Central memory CD8-positive, alpha-beta T cell (primary cell): ENCODE results near the gene SF3B5.
"Not testable (repeated sequence)": the region's sequence is repeated elsewhere in the genome, so short reads cannot be mapped to it uniquely, and the experiment has no call there.

Experiments
- ATAC-seq: fragments of 150-1000 bp; cut with Tn5 transposase; replicated peaks from 2 replicates; pipeline ENCODE4 v1.10.0; 2022; ENCODE audit warnings: mild to moderate bottlenecking, moderate FRiP score, moderate number of reproducible peaks; ENCODE audit not compliant: poor library complexity, severe bottlenecking; ENCODE audit errors: extremely low read depth
- DNase-seq, 2 donors: peaks; one replicate each; pipeline ENCODE4 v3.0.0; 2021; ENCODE audit warnings: low spot score in 2 of 2
- H3K27ac Mint-ChIP-seq: one replicate; pipeline ENCODE4 v1.8.0; 2022; ENCODE audit warnings: low read depth, mild to moderate bottlenecking, moderate library complexity, mixed read lengths
- H3K27me3 Mint-ChIP-seq: one replicate; pipeline ENCODE4 v1.8.0; 2022; ENCODE audit warnings: mixed read lengths
- H3K36me3 Mint-ChIP-seq: one replicate; pipeline ENCODE4 v1.8.0; 2022; ENCODE audit warnings: mild to moderate bottlenecking, moderate library complexity, mixed read lengths; ENCODE audit not compliant: insufficient read depth
- H3K4me1 Mint-ChIP-seq: one replicate; pipeline ENCODE4 v1.8.0; 2022; ENCODE audit warnings: mixed read lengths
- H3K4me3 Mint-ChIP-seq: one replicate; pipeline ENCODE4 v1.8.0; 2022; ENCODE audit warnings: mild to moderate bottlenecking, moderate library complexity, mixed read lengths
- H3K9me3 Mint-ChIP-seq: one replicate; pipeline ENCODE4 v1.8.0; 2022; ENCODE audit warnings: mixed read lengths

SF3B5 gene

DNA sequence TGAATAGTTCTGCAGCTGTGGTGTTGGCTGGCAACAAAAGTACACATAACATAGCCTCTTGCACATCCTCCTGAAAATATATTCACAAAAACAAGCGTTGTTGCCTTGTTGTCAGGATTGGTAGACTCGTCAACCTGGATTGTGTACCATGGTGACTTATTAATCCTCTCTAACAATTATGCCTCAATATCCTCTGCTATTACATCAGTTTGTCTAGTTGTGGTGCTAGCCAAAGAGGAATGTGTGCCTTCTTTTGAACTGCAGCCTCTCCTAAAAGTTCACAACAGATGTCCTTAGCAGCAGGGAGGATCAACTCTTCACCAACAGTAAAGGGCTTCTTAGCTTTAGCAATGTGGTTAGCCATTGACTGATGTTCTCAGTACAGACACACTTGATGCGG, 3.6 kb upstream of the SF3B5 start:
- DNase-seq, result no peak
- Mint-ChIP-seq H3K27ac (no peak overlapping the region), H3K4me3 (no peak overlapping the region), H3K36me3 (peaks cover 18% of the 10 kb centered on the region), H3K9me3 (no peaks in the 10 kb centered on the region), H3K27me3 (no peaks in the 10 kb centered on the region), H3K4me1 (peaks cover 24% of the 10 kb centered on the region)
- no peak for ATAC-seq

DNA sequence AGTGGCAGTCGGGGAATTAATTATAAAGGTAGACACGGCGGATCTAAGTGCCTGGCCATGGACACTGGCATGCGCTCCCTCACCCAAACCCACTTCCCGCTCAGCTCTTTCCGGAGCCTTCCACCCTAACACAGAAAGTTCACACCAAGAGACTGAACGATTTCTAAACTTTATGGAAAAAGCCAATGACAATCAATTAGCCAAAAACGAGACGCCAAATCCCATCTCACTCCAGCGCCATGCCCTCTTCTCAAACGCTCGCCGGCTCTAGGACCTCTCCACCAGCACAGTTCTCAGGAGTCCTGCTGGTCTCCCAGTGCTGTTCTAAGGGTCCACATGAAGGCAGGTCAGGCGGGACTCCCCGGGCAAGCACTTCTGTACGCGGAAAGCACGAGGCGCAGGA, 641 bp downstream of the SF3B5 start:
- Mint-ChIP-seq H3K4me1 (peaks cover 28% of the 10 kb centered on the region), H3K27me3 (no peaks in the 10 kb centered on the region), H3K4me3 (peak overlapping the region; percentile 96), H3K36me3 (peaks cover 23% of the 10 kb centered on the region), H3K9me3 (no peaks in the 10 kb centered on the region), H3K27ac (peak overlapping the region; percentile 97)
- ATAC-seq (no peak), DNase-seq (no peak)

DNA sequence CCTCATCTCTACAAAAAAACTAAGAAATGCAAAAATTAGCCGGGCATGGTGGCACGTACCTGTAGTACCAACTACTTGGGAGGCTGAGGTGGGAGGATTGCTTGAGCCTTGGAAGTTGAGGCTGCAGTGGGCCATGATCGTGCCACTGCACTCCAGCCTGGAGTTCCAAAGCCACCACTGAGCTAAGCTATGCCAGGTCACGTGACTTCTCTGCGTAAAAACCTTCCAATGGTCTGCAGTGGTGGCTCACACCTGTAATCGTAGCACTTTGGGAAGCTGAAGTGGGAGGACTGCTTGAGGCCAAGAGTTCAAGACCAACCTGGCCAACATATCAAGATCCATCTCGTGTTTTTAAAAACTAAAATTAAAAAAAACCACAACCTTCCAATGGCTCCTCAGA, 1.7 kb downstream of the SF3B5 start:
- Mint-ChIP-seq H3K27me3 (no peaks in the 10 kb centered on the region), H3K4me3 (peak overlapping the region; percentile 96), H3K27ac (no peak overlapping the region), H3K9me3 (no peaks in the 10 kb centered on the region), H3K4me1 (peaks cover 28% of the 10 kb centered on the region), H3K36me3 (peaks cover 23% of the 10 kb centered on the region)
- DNase-seq (no peak), ATAC-seq (no peak)

DNA sequence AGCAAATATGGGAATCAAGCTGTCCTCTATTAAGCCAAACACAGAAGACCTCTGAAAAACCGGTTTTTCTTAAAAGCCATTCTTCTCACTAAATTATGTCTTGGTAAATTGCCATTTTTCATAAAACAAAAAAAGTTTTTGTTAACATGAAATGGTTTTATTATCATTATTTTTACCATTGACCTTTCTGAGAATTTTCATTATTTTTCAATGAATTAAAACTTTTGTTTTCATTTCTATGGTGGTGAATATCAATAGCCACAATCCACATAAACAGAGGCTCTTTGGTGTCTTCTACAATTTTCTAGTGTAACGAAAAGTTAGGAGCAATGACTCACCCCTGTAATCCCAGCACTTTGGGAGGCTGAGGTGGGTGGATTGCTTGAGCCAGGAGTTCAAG, 2.1 kb downstream of the SF3B5 start:
- peak overlapping the region; percentile 96 for H3K4me3 Mint-ChIP-seq
- no peak overlapping the region for H3K27ac Mint-ChIP-seq
- no peak for ATAC-seq
- H3K27me3 Mint-ChIP-seq, result no peaks in the 10 kb centered on the region
- H3K9me3 Mint-ChIP-seq, result no peaks in the 10 kb centered on the region
- no peak for DNase-seq
- H3K36me3 Mint-ChIP-seq, result peaks cover 23% of the 10 kb centered on the region
- peaks cover 28% of the 10 kb centered on the region for H3K4me1 Mint-ChIP-seq

DNA sequence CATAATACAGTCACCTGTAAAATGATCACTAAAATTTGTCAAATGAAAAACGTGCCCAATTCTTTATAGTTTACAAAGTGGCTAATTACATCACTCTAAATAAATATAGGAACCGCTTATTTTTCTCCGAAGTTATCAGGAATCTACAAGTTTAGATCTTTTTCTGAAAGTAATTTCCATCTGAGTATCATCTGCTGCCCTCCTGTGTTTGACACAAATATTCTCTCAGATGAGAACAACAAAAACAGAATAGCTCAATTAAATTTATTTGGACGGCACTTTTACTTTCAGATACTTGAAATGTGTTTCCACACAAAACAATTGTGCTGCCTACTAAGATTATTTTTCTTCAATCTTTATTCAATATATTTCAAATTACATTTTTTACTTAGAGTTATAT, 5.0 kb downstream of the SF3B5 start:
- Mint-ChIP-seq H3K27me3 (no peaks in the 10 kb centered on the region), H3K4me1 (peaks cover 17% of the 10 kb centered on the region), H3K36me3 (peaks cover 16% of the 10 kb centered on the region), H3K4me3 (no peak overlapping the region), H3K27ac (no peak overlapping the region), H3K9me3 (no peaks in the 10 kb centered on the region)
- ATAC-seq (no peak), DNase-seq (no peak)

DNA sequence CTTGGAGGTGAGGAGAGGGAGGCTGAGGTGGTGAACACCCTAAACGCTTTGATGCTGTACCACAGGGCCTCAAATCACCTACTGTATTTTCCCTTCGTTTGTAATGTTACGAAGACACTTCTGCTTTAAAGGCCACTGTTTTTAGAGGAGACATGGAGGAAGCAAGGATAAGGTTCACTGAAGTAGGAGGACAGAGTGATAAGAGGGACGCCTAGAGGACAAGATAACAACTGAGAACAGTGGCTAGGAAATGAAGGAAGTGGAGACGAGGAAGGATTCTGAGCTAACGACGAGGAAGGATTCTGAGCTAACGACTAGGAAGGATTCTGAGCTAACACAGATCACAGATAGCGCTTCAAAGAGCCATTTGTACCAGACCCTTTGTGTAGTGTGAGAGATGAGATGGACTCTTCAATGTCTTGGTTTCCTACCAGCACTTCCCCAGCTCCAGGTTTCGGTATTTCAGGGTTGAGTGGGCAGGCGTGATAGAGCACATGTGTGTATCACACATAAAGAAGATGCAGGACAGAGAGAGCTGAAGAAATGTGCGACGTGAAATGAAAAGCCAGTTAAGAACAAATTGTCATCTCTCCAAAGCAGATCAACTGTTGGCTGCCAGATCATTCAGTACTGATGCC, 7.5 kb downstream of the SF3B5 start:
- H3K4me3 Mint-ChIP-seq, result no peak overlapping the region
- H3K36me3 Mint-ChIP-seq, result peaks cover 4% of the 10 kb centered on the region
- no peak for ATAC-seq
- no peak for DNase-seq
- no peaks in the 10 kb centered on the region for H3K4me1 Mint-ChIP-seq
- H3K27me3 Mint-ChIP-seq, result no peaks in the 10 kb centered on the region
- H3K27ac Mint-ChIP-seq, result no peak overlapping the region
- no peaks in the 10 kb centered on the region for H3K9me3 Mint-ChIP-seq

DNA sequence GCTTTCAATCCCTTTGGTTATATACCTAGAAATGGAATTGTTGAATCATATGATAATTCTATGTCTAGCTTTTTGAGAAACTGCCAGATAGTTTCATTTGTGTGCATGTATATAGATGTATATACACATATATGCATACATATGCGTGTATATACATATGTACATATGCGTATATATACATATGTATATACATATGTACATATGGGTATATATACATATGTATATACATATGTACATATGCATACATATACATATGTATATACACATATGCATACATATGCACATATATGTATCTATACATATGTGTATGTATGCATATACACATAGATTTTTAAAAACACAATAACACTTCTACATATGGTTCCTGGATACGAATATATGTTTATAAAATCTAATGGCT, 8.4 kb downstream of the SF3B5 start:
- Mint-ChIP-seq H3K9me3 (no peaks in the 10 kb centered on the region), H3K4me1 (no peaks in the 10 kb centered on the region), H3K36me3 (peaks cover 4% of the 10 kb centered on the region), H3K27me3 (no peaks in the 10 kb centered on the region), H3K27ac (no peak overlapping the region), H3K4me3 (no peak overlapping the region)
- DNase-seq (no peak), ATAC-seq (no peak)

DNA sequence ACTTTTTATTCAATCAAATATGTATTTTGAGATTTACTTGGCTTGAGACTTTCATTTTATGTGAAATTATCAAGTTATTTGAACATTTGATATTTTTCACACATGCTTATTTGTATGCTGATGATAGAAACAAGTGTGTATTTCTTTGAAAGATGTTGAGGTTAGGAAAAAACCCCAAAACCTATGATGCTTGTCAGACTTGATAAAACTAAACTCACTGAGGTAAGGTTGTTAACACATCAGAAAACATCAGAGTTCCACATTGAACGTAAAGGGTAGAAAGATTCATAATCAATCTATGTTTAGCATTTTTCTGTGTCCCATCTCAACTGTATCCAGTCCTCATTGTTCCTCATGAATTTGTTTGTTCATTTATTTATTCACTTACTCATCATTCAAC, 12.2 kb downstream of the SF3B5 start:
- no peak for DNase-seq
- H3K36me3 Mint-ChIP-seq, result no peaks in the 10 kb centered on the region
- no peak overlapping the region for H3K4me3 Mint-ChIP-seq
- no peak overlapping the region for H3K27ac Mint-ChIP-seq
- no peaks in the 10 kb centered on the region for H3K9me3 Mint-ChIP-seq
- H3K27me3 Mint-ChIP-seq, result no peaks in the 10 kb centered on the region
- H3K4me1 Mint-ChIP-seq, result no peaks in the 10 kb centered on the region
- no peak for ATAC-seq

DNA sequence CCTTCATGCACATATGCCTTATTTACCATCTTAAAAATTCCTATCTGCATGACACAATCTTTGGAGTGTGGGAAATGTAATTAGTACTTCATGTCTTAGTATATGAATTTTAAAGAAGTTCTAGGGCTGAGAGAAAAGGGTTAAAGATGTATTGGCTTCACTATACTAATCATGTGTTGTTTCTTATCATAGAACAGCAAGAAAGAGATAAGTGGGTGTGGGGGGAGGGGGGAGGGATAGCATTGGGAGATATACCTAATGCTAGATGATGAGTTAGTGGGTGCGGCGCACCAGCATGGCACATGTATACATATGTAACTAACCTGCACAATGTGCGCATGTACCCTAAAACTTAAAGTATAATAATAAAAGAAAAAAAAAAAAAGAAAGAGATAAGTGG, 13.0 kb downstream of the SF3B5 start:
- DNase-seq, H3K4me1 Mint-ChIP-seq, ATAC-seq, H3K36me3 Mint-ChIP-seq, H3K4me3 Mint-ChIP-seq, H3K27ac Mint-ChIP-seq, H3K9me3 Mint-ChIP-seq, H3K27me3 Mint-ChIP-seq: not testable (repeated sequence)

DNA sequence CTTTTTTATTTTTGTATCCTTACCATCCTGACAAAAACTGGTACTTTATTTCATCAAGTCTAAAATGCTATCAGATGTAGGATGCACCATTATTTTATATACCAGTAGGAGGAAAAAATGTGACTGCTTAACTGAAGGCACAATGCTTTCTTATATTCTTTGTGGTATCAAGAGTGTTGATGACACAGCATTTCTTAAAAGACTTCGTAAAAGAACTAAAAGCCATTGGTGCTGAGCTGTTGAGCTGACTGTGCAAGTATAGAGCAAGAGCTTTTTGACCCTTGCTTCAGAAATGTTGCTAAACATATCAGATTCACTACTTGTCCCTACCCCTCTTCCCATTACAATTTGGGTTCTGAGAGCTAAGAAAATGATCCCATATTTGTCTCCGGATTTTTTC, 17.5 kb downstream of the SF3B5 start:
- H3K4me3 Mint-ChIP-seq, result no peak overlapping the region
- ATAC-seq (no peak), DNase-seq (no peak)
- H3K36me3 Mint-ChIP-seq, result no peaks in the 10 kb centered on the region
- no peaks in the 10 kb centered on the region for H3K9me3 Mint-ChIP-seq
- no peaks in the 10 kb centered on the region for H3K4me1 Mint-ChIP-seq
- H3K27me3 Mint-ChIP-seq, result no peaks in the 10 kb centered on the region
- H3K27ac Mint-ChIP-seq, result no peak overlapping the region

DNA sequence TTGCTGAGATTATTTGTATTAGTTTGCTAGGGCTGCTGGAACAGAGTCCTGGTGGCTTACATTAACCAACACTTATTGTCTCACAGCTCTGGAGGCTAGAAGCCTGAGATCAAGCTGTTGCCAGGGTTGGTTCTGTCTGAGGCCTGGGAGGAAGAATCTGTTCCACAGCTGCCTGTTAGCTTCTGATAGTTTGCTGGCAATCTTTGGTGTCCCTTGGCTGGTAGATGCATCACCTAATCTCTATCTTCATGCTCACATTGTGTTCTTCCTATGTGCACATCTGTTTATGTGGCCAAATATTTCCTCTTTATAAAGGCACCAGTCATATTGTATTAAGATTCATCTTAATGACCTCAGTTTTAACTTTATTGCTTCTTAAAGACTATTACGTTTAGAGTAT, 19.5 kb downstream of the SF3B5 start:
- no peak overlapping the region for H3K27ac Mint-ChIP-seq

DNA sequence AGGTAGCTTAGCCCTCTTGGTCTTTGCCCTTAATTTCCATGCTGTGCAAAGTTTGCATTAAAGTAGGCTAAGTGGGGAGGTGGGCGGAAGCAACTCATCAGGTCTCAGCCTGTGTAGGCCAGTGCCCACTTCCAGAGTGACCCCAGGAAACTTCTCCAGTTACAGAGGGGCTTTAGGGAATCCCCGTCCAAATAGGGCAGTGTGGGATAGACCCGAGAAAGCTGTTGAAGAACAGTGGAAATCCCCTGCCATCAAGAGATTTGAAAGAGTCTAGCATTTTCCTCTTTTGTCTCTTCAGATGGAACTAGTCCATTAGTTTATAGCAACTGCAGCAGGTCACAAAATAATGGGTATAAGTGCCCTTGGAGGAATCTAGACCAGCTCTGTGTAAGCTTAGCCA, 20.2 kb downstream of the SF3B5 start:
- no peak for DNase-seq
- Mint-ChIP-seq H3K4me1 (no peaks in the 10 kb centered on the region), H3K4me3 (no peak overlapping the region), H3K27ac (no peak overlapping the region), H3K9me3 (no peaks in the 10 kb centered on the region), H3K36me3 (no peaks in the 10 kb centered on the region), H3K27me3 (no peaks in the 10 kb centered on the region)
- no peak for ATAC-seq

More for the DNA sequence above, 19.5 kb downstream of the SF3B5 start:
- Mint-ChIP-seq H3K4me3 (no peak overlapping the region), H3K27me3 (no peaks in the 10 kb centered on the region), H3K36me3 (no peaks in the 10 kb centered on the region), H3K9me3 (no peaks in the 10 kb centered on the region), H3K4me1 (no peaks in the 10 kb centered on the region)
- ATAC-seq (no peak), DNase-seq (no peak)

DNA sequence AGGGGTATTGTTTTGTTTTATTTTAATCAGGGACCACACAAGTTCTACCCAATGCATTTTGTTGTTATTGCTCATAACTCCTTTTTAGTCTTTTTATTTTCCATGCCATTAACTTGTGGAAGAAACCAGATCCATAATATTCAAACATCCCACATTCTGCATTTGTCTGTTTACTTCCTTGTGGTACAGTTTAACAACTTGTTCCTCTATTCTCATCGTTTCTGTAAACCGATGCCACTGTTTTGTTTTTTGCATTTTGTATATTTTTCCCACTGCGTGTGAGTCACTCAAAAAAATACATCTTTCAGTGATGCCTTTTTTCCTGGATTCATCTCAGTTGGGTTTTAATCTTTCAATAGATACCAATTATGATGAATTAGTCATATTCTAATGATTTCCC, 22.3 kb downstream of the SF3B5 start:
- no peaks in the 10 kb centered on the region for H3K9me3 Mint-ChIP-seq
- ATAC-seq (no peak), DNase-seq (no peak)
- no peaks in the 10 kb centered on the region for H3K36me3 Mint-ChIP-seq
- no peak overlapping the region for H3K4me3 Mint-ChIP-seq
- no peaks in the 10 kb centered on the region for H3K4me1 Mint-ChIP-seq
- no peaks in the 10 kb centered on the region for H3K27me3 Mint-ChIP-seq
- H3K27ac Mint-ChIP-seq, result no peak overlapping the region

DNA sequence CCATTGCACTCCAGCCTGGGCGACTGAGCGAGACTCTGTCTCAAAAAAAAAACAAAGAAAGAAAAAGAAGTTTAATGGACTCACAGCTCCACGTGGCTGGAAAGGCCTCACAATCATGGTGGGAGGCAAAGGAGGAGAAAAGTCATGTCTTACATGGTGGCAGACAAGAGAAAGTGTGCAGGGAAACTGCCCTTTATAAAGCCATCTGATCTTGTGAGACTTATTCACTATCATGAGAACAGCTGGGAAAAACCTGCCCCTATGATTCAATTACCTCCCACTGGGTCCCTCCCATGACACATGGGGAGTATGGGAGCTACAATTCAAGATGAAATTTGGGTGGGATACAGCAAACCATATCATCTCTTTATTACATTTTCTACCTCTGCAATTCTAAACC, 25.9 kb downstream of the SF3B5 start:
- ATAC-seq, result no peak
- DNase-seq, result no peak
- Mint-ChIP-seq H3K4me3 (no peak overlapping the region), H3K4me1 (peaks cover 12% of the 10 kb centered on the region), H3K9me3 (no peaks in the 10 kb centered on the region), H3K27me3 (no peaks in the 10 kb centered on the region), H3K27ac (no peak overlapping the region), H3K36me3 (peaks cover 6% of the 10 kb centered on the region)
